Activated T-cell treated with anti-CD3 and anti-CD28 coated beads, Interleukin-2, amount 50 U/mL, for 24 hours (primary cell): ENCODE measurements around the gene CUTA.

Experiments used
- DNase-seq: peaks from one replicate; pipeline ENCODE4 v3.0.0-alpha.2; 2020
- H3K27ac Mint-ChIP-seq: 2 replicates; pipeline ENCODE4 v1.8.0; 2020; ENCODE audit warnings: mild to moderate bottlenecking, mixed read lengths
- H3K27me3 Mint-ChIP-seq: 2 replicates; pipeline ENCODE4 v1.8.0; 2020; ENCODE audit warnings: mixed read lengths
- H3K36me3 Mint-ChIP-seq: 2 replicates; pipeline ENCODE4 v1.8.0; 2020; ENCODE audit warnings: low read depth, mixed read lengths
- H3K4me1 Mint-ChIP-seq: 2 replicates; pipeline ENCODE4 v1.8.0; 2020; ENCODE audit warnings: low read depth, mixed read lengths
- H3K4me3 Mint-ChIP-seq: 2 replicates; pipeline ENCODE4 v1.8.0; 2020; ENCODE audit warnings: mild to moderate bottlenecking, moderate library complexity, mixed read lengths
- H3K9me3 Mint-ChIP-seq: 2 replicates; pipeline ENCODE4 v1.8.0; 2020; ENCODE audit warnings: mixed read lengths

CUTA gene

GRCh38 chr6:33445119-33445603 lies 27.3 kb upstream of the CUTA start:
- H3K4me1 Mint-ChIP-seq: no peaks in the 10 kb centered on the region

GRCh38 chr6:33443619-33444504 lies 26.0 kb upstream of the CUTA start:
- Mint-ChIP-seq H3K27me3 (no peaks in the 10 kb centered on the region), H3K36me3 (peaks cover 88% of the 10 kb centered on the region), H3K27ac (no peak overlapping the region)

More at GRCh38 chr6:33445119-33445603, 27.3 kb upstream of the CUTA start:
- peaks cover 87% of the 10 kb centered on the region for H3K36me3 Mint-ChIP-seq
- H3K27ac Mint-ChIP-seq: peak overlapping the region; percentile 31
- H3K9me3 Mint-ChIP-seq: no peaks in the 10 kb centered on the region
- DNase-seq: no peak
- H3K4me3 Mint-ChIP-seq: no peak overlapping the region
- no peaks in the 10 kb centered on the region for H3K27me3 Mint-ChIP-seq

GRCh38 chr6:33443025-33443424 lies 25.1 kb upstream of the CUTA start:
- H3K4me3 Mint-ChIP-seq: no peak overlapping the region
- H3K4me1 Mint-ChIP-seq: peaks cover 3% of the 10 kb centered on the region
- H3K27me3 Mint-ChIP-seq: no peaks in the 10 kb centered on the region
- peaks cover 88% of the 10 kb centered on the region for H3K36me3 Mint-ChIP-seq
- H3K9me3 Mint-ChIP-seq: no peaks in the 10 kb centered on the region
- DNase-seq: no peak
- no peak overlapping the region for H3K27ac Mint-ChIP-seq

More at GRCh38 chr6:33443619-33444504, 26.0 kb upstream of the CUTA start:
- DNase-seq: no peak
- no peak overlapping the region for H3K4me3 Mint-ChIP-seq
- no peaks in the 10 kb centered on the region for H3K9me3 Mint-ChIP-seq
- H3K4me1 Mint-ChIP-seq: peaks cover 3% of the 10 kb centered on the region

- H3K27ac Mint-ChIP-seq: peak overlapping the region; percentile 72
- H3K27me3 Mint-ChIP-seq: no peaks in the 10 kb centered on the region
- no peaks in the 10 kb centered on the region for H3K9me3 Mint-ChIP-seq
- H3K4me1 Mint-ChIP-seq: peaks cover 3% of the 10 kb centered on the region
- H3K4me3 Mint-ChIP-seq: no peak overlapping the region
- H3K36me3 Mint-ChIP-seq: peaks cover 87% of the 10 kb centered on the region
- no peak for DNase-seq
Measured at GRCh38 chr6:33442283-33442682, 24.4 kb upstream of the CUTA start.

GRCh38 chr6:33441457-33441856 lies 23.6 kb upstream of the CUTA start:
- H3K36me3 Mint-ChIP-seq: peaks cover 88% of the 10 kb centered on the region
- no peaks in the 10 kb centered on the region for H3K27me3 Mint-ChIP-seq
- H3K4me1 Mint-ChIP-seq: peaks cover 3% of the 10 kb centered on the region
- H3K4me3 Mint-ChIP-seq: no peak overlapping the region
- no peaks in the 10 kb centered on the region for H3K9me3 Mint-ChIP-seq
- peak overlapping the region; percentile 72 for H3K27ac Mint-ChIP-seq
- DNase-seq: no peak

GRCh38 chr6:33440649-33441309 lies 22.9 kb upstream of the CUTA start:
- Mint-ChIP-seq H3K4me1 (peaks cover 3% of the 10 kb centered on the region), H3K36me3 (peaks cover 88% of the 10 kb centered on the region), H3K27ac (peak overlapping the region; percentile 65), H3K27me3 (no peaks in the 10 kb centered on the region), H3K9me3 (no peaks in the 10 kb centered on the region), H3K4me3 (no peak overlapping the region)
- no peak for DNase-seq

- H3K27ac Mint-ChIP-seq: peak overlapping the region; percentile 28
Measured at GRCh38 chr6:33439956-33440648, 22.2 kb upstream of the CUTA start.

GRCh38 chr6:33438978-33439594 lies 21.2 kb upstream of the CUTA start:
- H3K27me3 Mint-ChIP-seq: no peaks in the 10 kb centered on the region
- H3K9me3 Mint-ChIP-seq: no peaks in the 10 kb centered on the region
- H3K27ac Mint-ChIP-seq: peak overlapping the region; percentile 19
- peaks cover 82% of the 10 kb centered on the region for H3K36me3 Mint-ChIP-seq
- no peak overlapping the region for H3K4me3 Mint-ChIP-seq
- no peak for DNase-seq
- H3K4me1 Mint-ChIP-seq: peaks cover 3% of the 10 kb centered on the region

More at GRCh38 chr6:33439956-33440648, 22.2 kb upstream of the CUTA start:
- H3K36me3 Mint-ChIP-seq: peaks cover 91% of the 10 kb centered on the region
- no peaks in the 10 kb centered on the region for H3K9me3 Mint-ChIP-seq
- DNase-seq: no peak
- H3K4me1 Mint-ChIP-seq: peaks cover 3% of the 10 kb centered on the region
- H3K4me3 Mint-ChIP-seq: no peak overlapping the region
- H3K27me3 Mint-ChIP-seq: no peaks in the 10 kb centered on the region

- no peak for DNase-seq
- H3K36me3 Mint-ChIP-seq: peaks cover 77% of the 10 kb centered on the region
- no peaks in the 10 kb centered on the region for H3K27me3 Mint-ChIP-seq
- H3K4me3 Mint-ChIP-seq: no peak overlapping the region
- H3K4me1 Mint-ChIP-seq: peaks cover 8% of the 10 kb centered on the region
- H3K9me3 Mint-ChIP-seq: no peaks in the 10 kb centered on the region
- H3K27ac Mint-ChIP-seq: no peak overlapping the region
Measured at GRCh38 chr6:33437666-33438065, 19.8 kb upstream of the CUTA start.

GRCh38 chr6:33434961-33435360 lies 17.1 kb upstream of the CUTA start:
- Mint-ChIP-seq H3K9me3 (no peaks in the 10 kb centered on the region), H3K4me1 (peaks cover 31% of the 10 kb centered on the region), H3K36me3 (peaks cover 57% of the 10 kb centered on the region), H3K27me3 (no peaks in the 10 kb centered on the region), H3K4me3 (no peak overlapping the region), H3K27ac (peak overlapping the region; percentile 11)
- DNase-seq: no peak

- no peak for DNase-seq
- peaks cover 46% of the 10 kb centered on the region for H3K36me3 Mint-ChIP-seq
- H3K9me3 Mint-ChIP-seq: no peaks in the 10 kb centered on the region
- H3K4me3 Mint-ChIP-seq: no peak overlapping the region
- no peak overlapping the region for H3K27ac Mint-ChIP-seq
- H3K27me3 Mint-ChIP-seq: no peaks in the 10 kb centered on the region
- peaks cover 41% of the 10 kb centered on the region for H3K4me1 Mint-ChIP-seq
Measured at GRCh38 chr6:33433544-33434191, 15.8 kb upstream of the CUTA start.

GRCh38 chr6:33433001-33433543 lies 15.2 kb upstream of the CUTA start:
- Mint-ChIP-seq H3K27me3 (no peaks in the 10 kb centered on the region), H3K4me1 (peaks cover 47% of the 10 kb centered on the region), H3K4me3 (peak overlapping the region; percentile 45), H3K36me3 (peaks cover 44% of the 10 kb centered on the region), H3K9me3 (no peaks in the 10 kb centered on the region), H3K27ac (peak overlapping the region; percentile 70)
- no peak for DNase-seq

- no peaks in the 10 kb centered on the region for H3K27me3 Mint-ChIP-seq
- peaks cover 40% of the 10 kb centered on the region for H3K36me3 Mint-ChIP-seq
- DNase-seq: no peak
- H3K4me1 Mint-ChIP-seq: peaks cover 48% of the 10 kb centered on the region
- peak overlapping the region; percentile 70 for H3K27ac Mint-ChIP-seq
- no peaks in the 10 kb centered on the region for H3K9me3 Mint-ChIP-seq
- peak overlapping the region; percentile 92 for H3K4me3 Mint-ChIP-seq
Measured at GRCh38 chr6:33432546-33432945, 14.6 kb upstream of the CUTA start.
